K562 (cell line): ENCODE measurements around the gene SAPCD1. TPM values are rescaled to one million over a fixed set of nuclear protein-coding genes. Genes with fewer than 3 reads are reported as not detected.

Experiments used
- BRD9 ChIP-seq: fragments of 450-650 bp; IDR thresholded peaks from 2 replicates; pipeline ENCODE4 v1.6.1; 2018; ENCODE audit warnings: low read depth; ENCODE audit not compliant: partially characterized antibody
- DIDO1 ChIP-seq: fragments of 450-650 bp; IDR thresholded peaks from 2 replicates; pipeline ENCODE4 v1.6.1; 2016; ENCODE audit warnings: low read depth, missing biosample characterization, missing genetic modification characterization
- FOXA3 ChIP-seq, 2 experiments: fragments of 450-650 bp in 1 of 2; sonication (generic) in 1 of 2; formaldehyde crosslinking; IDR thresholded peaks in 1 of 2; conservative IDR thresholded peaks in 1 of 2; 2 replicates each; pipeline versions ENCODE4 v1.4.0 to v1.8.0; 2020 to 2022; ENCODE audit warnings: mild to moderate bottlenecking in 2 of 2, missing genetic modification reagents in 1 of 2
- FOXJ3 ChIP-seq: sonication (generic); formaldehyde crosslinking; IDR thresholded peaks from 2 replicates; pipeline ENCODE4 v1.4.0; 2020; ENCODE audit warnings: mild to moderate bottlenecking, missing genetic modification reagents
- FUS ChIP-seq: fragments of 200-400 bp; formaldehyde crosslinking; optimal IDR thresholded peaks from 2 replicates; pipeline ENCODE3; 2017; ENCODE audit warnings: low read depth, low read length
- HEY1 ChIP-seq: fragments of 250-450 bp; sonication (Bioruptor Pico); IDR thresholded peaks from 2 replicates; pipeline ENCODE4 v1.5.0; 2020; ENCODE audit warnings: mild to moderate bottlenecking, moderate library complexity, borderline replicate concordance
- HLTF ChIP-seq: fragments of 450-650 bp; IDR thresholded peaks from 2 replicates; pipeline ENCODE4 v1.6.1; 2016
- JUND ChIP-seq, 2 experiments: IDR thresholded peaks; 2 replicates in 1 of 2; 3 replicates in 1 of 2; pipeline ENCODE4 v1.6.1; 2011; ENCODE audit warnings: borderline replicate concordance in 2 of 2, low read depth in 2 of 2, low read length in 2 of 2, improper control_type of control experiment in 1 of 2, missing biosample characterization in 1 of 2, missing genetic modification characterization in 1 of 2, missing genetic modification reagents in 1 of 2
- KDM4B ChIP-seq, 2 experiments: fragments of 450-650 bp in 1 of 2; sonication (generic) in 1 of 2; IDR thresholded peaks; 2 replicates each; pipeline ENCODE4 v1.6.1; 2016 to 2017; ENCODE audit warnings: borderline replicate concordance in 2 of 2, antibody characterized with exemption in 1 of 2, low read depth in 1 of 2, mild to moderate bottlenecking in 1 of 2
- L3MBTL2 ChIP-seq: fragments of 450-650 bp; IDR thresholded peaks from 2 replicates; pipeline ENCODE4 v1.6.1; 2016; ENCODE audit warnings: mild to moderate bottlenecking, moderate library complexity
- MNT ChIP-seq, 2 experiments: fragments of 450-650 bp; conservative IDR thresholded peaks; 2 replicates each; pipeline ENCODE4 v1.6.1; 2017; ENCODE audit warnings: mild to moderate bottlenecking in 2 of 2, moderate library complexity in 2 of 2
- NR2C1 ChIP-seq, 2 experiments: fragments of 450-650 bp; IDR thresholded peaks; 2 replicates each; pipeline ENCODE4 v1.6.1; 2017; ENCODE audit warnings: mild to moderate bottlenecking in 2 of 2, antibody characterized with exemption in 1 of 2, inconsistent platforms in 1 of 2, missing compliant biosample characterization in 1 of 2, missing genetic modification characterization in 1 of 2
- RAD21 ChIP-seq, 2 experiments: fragments of 250-450 bp in 1 of 2; fragments of 450-650 bp in 1 of 2; sonication (Bioruptor Pico) in 1 of 2; formaldehyde crosslinking in 1 of 2; IDR thresholded peaks in 1 of 2; conservative IDR thresholded peaks in 1 of 2; 2 replicates each; pipeline versions ENCODE4 v1.4.0 to v1.8.0; 2020 to 2022; ENCODE audit warnings: mild to moderate bottlenecking in 2 of 2, moderate library complexity in 1 of 2
- RBM25 ChIP-seq: fragments of 200-400 bp; formaldehyde crosslinking; IDR thresholded peaks from 2 replicates; pipeline ENCODE4 v1.6.1; 2018; ENCODE audit warnings: low read length, low read depth, moderate library complexity; ENCODE audit not compliant: severe bottlenecking
- RCOR1 ChIP-seq, 2 experiments: IDR thresholded peaks; 2 replicates each; pipeline ENCODE4 v1.6.1; 2012; ENCODE audit warnings: low read depth in 2 of 2, low read length in 2 of 2, borderline replicate concordance in 1 of 2, improper control_type of control experiment in 1 of 2
- RFX7 ChIP-seq: fragments of 250-450 bp; sonication (Bioruptor Pico); IDR thresholded peaks from 2 replicates; pipeline ENCODE4 v1.5.1; 2021; ENCODE audit warnings: mild to moderate bottlenecking
- SMARCA5 ChIP-seq: fragments of 450-650 bp; IDR thresholded peaks from 2 replicates; pipeline ENCODE4 v1.6.1; 2016
- SREBF2 ChIP-seq: sonication (generic); formaldehyde crosslinking; IDR thresholded peaks from 2 replicates; pipeline ENCODE4 v1.4.0; 2020; ENCODE audit warnings: mild to moderate bottlenecking, missing genetic modification reagents
- ZFP1 ChIP-seq: fragments of 450-650 bp; formaldehyde crosslinking; IDR thresholded peaks from 2 replicates; pipeline ENCODE4 v1.4.0; 2020; ENCODE audit warnings: mild to moderate bottlenecking, mixed read lengths
- ZFP36 ChIP-seq: fragments of 150-350 bp; IDR thresholded peaks from 2 replicates; pipeline ENCODE4 v1.6.1; 2018; ENCODE audit warnings: low read length, low read depth; ENCODE audit not compliant: partially characterized antibody
- ZKSCAN8 ChIP-seq: fragments of 200-800 bp; sonication (Bioruptor generic); IDR thresholded peaks from 2 replicates; pipeline ENCODE4 v1.6.1; 2016; ENCODE audit warnings: missing genetic modification characterization, missing compliant biosample characterization
- ZNF134 ChIP-seq: fragments of 250-450 bp; sonication (Bioruptor Pico); conservative IDR thresholded peaks from 2 replicates; pipeline ENCODE4 v1.4.0; 2020
- ZNF431 ChIP-seq: sonication (generic); formaldehyde crosslinking; IDR thresholded peaks from 2 replicates; pipeline ENCODE4 v1.8.0; 2022; ENCODE audit warnings: mild to moderate bottlenecking, missing genetic modification reagents
- polyA plus RNA-seq, 8 experiments: library from polyadenylated mRNA; depleted of rRNA in 4 of 8; stranded (reverse) in 5 of 8; unstranded in 3 of 8; fragments of >200 nt; fragmentation: Nextera tagmentation in 2 of 8; fragmentation: Illumina TruSeq in 1 of 8; extraction: Ambion mirVana in 2 of 8; extraction: Trizol in 1 of 8; gene quantifications; 2 replicates each; pipeline versions ENCODE4 v1.2.1 to v1.2.3, GENCODE V29; 2011 to 2014; ENCODE audit warnings: inconsistent platforms in 1 of 8, missing spikeins in 1 of 8
- total RNA-seq, 7 experiments: library from RNA; depleted of rRNA in 6 of 7; stranded (reverse); fragments of >200 nt in 6 of 7; fragmentation: Illumina TruSeq in 2 of 7; extraction: Trizol in 2 of 7; gene quantifications; 2 replicates each; pipeline versions ENCODE4 v1.2.1 to v1.2.3, GENCODE V29; 2011 to 2021; ENCODE audit warnings: low replicate concordance in 1 of 7
- TF ChIP-seq, protein P1 (sequence below): sonication (generic); formaldehyde crosslinking; IDR thresholded peaks from 2 replicates; pipeline ENCODE4 v1.8.1; 2023; ENCODE audit warnings: mild to moderate bottlenecking, missing genetic modification reagents, moderate library complexity

Gene SAPCD1
- total and polyA plus RNA-seq, 9 of the 15 experiments (the other 6 are each of a cell fraction or from before 2014, with no cell fraction given): 2.6 to 30.2 (median 7.4) TPM

DNA sequence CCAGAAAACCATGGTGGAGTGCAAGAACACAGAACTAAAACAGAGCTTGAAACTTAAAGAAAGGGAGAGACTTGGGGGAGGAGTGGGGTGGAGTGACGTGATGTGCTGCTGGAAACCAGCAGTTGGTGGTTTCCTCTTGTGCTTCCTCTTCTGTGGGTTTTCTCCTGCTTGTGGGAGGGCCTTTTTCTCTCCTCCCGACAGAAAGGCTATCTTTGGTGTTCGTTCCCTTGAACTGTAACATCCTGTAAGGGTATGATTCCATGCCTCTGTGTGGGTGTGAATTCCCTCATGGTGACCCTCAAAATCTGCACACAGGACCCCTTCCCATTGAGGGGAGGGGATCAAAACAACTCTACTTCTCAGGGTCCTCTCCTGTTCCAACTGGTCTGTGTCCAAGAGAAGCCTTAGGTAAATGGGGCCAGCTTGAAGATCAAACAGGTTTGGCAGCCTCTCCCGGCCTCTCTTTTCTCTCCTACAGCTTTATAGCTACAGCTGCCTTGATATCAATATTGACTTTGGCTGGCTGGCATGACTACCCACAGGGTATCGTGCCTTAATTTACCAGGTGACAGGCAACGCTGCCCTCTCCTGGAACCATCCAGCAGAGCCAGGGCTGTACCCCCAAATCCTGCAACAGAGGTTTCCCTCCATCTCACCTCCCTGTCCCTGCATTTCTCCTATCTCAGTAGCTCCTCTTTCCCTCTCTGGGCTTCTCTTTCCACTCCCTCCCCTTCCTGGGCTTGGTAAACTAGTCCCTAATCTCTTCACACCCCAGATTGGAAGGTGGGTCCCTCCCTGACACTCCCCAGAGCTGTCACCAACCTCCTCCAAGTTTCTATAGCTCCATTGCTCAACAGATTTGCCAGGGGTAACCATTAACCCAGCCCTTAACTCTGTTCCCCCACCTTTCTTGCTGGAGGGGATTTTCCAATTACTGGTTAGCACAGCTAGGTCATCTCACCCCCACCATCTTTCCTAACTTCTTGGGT lies 24.2 kb upstream of the SAPCD1 start (continued):
- TF ChIP-seq FUS (no peak), RFX7 (CRISPR knock-in tag) (0 out of 2 replicates have a peak, but pooled peaks have one; percentile 9), JUND (IDR thresholded peaks at IDR 0.05; ENCODE audit: borderline replicate concordance, low read depth, low read length) (peak; percentile 96), JUND (tag; IDR thresholded peaks at IDR 0.05; ENCODE audit: borderline replicate concordance, low read depth, low read length) (peak; percentile 91; the same call in 2 of the 3 replicates), BRD9 (no peak), ZFP1 (0 out of 2 replicates have a peak, but pooled peaks have one; percentile 50), KDM4B (IDR thresholded peaks at IDR 0.05; ENCODE audit: borderline replicate concordance in 2 of 2, low read depth in 1 of 2) (no peak), FOXA3 (CRISPR knock-in tag; conservative IDR thresholded peaks at IDR 0.05 in 1 of 2, IDR thresholded peaks at IDR 0.05 in 1 of 2) (peak; percentile 20 to 78; a peak in 1 of 4 replicates), HEY1 (CRISPR knock-in tag) (no peak), ZKSCAN8 (CRISPR knock-in tag) (no peak), RCOR1 (IDR thresholded peaks at IDR 0.05; ENCODE audit: borderline replicate concordance in 1 of 2, low read depth in 2 of 2, low read length in 2 of 2) (peak in 1 of 2 experiments; percentile 94; a peak in 3 of 4 replicates), SMARCA5 (peak; percentile 27; the same call in 1 of the 2 replicates), SREBF2 (CRISPR knock-in tag) (no peak), ZNF134 (CRISPR knock-in tag) (peak; percentile 39), HLTF (peak; percentile 82), ZFP36 (no peak), FOXJ3 (CRISPR knock-in tag) (no peak), RAD21 (CRISPR knock-in tag; conservative IDR thresholded peaks at IDR 0.05 in 1 of 2, IDR thresholded peaks at IDR 0.05 in 1 of 2) (peak; percentile 11 to 38; a peak in 2 of 4 replicates), L3MBTL2 (no peak), NR2C1 (IDR thresholded peaks at IDR 0.05) (no peak), NR2C1 (tag; IDR thresholded peaks at IDR 0.05) (no peak), DIDO1 (tag) (no peak; the same call in 1 of the 2 replicates), ZNF431 (CRISPR knock-in tag) (no peak), RBM25 (no peak), MNT (conservative IDR thresholded peaks at IDR 0.05) (no peak)
- TF ChIP-seq, protein P1, sequence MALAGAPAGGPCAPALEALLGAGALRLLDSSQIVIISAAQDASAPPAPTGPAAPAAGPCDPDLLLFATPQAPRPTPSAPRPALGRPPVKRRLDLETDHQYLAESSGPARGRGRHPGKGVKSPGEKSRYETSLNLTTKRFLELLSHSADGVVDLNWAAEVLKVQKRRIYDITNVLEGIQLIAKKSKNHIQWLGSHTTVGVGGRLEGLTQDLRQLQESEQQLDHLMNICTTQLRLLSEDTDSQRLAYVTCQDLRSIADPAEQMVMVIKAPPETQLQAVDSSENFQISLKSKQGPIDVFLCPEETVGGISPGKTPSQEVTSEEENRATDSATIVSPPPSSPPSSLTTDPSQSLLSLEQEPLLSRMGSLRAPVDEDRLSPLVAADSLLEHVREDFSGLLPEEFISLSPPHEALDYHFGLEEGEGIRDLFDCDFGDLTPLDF (CRISPR knock-in tag): peak; percentile 59
